GM19099 (cell line): ENCODE results near the gene EFCAB11.

Source experiments
- POLR2A ChIP-seq: IDR thresholded peaks from 3 replicates; pipeline ENCODE4 v1.6.1; 2011; ENCODE audit warnings: low read depth; ENCODE audit not compliant: insufficient read length; ENCODE audit errors: extremely low read depth

EFCAB11 gene

DNA sequence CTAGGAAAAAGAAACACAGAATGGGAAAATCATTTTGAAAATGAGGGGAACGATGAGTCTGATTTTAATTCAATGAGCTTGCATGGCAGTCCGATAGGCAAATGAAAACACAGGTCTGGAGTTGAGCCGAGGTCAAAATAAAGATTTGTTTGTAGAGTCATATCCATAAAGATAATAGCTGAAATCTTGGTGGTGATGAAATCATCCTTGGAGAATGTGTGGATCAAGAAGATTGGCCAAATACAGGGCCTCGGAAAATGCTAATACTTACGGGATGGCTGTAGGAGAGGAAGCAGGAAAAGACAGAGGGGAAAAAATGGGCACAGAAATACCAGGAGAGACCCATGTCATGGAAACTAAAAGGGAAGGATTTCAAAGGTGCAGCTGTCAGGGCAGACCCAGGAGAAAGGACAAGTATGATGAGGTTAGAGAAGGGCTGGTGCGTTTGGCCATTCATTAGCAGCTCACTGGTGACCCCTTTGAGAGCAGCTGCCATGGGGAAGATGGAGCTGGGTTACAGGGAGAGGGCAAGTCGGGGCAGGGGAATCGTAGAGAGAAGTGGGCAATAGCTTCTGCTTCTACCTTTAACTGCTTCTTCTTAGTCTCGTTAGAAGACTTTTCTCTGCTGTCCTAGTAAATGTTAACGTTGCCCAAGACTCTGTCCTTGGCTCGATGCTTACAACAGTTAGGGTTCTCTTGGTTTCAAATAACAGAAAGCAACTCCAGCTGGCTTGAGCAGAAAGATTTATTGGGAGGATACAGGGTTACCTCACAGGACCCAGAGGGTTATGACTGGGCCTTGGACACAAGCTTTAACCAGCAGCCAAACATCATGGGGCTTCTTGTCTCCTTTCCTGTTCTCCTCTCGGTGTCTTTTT, 161.8 kb downstream of the EFCAB11 start:
- no peak for TF ChIP-seq POLR2A

DNA sequence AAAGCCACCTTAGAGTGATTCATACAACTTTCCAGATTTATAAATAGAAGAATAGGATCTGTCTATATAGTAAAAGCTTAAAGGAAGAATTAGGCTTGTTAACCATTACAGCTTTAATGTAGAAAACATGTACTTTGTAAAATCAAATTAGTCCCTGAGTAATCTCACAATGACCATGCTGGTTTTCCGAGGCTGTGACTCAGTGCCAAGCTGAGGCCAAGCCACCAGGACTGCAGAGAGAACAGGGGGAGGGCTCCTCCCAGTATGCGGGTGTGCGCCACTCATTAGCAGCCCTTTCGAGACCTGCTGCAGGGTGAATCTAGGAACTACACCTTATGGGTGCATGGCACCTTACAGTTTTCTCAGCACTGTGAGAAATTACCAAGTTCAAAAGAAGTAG, 167.0 kb downstream of the EFCAB11 start:
- no peak for TF ChIP-seq POLR2A

DNA sequence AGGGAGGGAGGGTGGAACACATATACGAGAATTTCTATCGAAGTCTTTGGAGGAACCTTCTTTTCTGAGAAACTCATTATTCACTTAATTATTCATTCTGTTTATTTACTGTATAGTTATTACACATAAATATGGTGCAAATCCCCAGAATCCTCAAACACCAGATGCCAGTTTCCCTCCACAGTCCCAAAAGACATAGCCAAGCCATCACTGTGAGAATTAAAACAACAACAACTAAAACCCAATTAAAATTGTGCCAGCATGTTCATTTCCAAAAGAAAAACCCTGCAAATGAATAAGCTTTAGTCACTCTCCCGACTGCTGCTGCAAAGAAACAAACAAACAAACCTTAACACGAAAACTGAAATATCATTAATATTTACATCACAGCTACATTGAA, 173.5 kb downstream of the EFCAB11 start:
- TF ChIP-seq POLR2A = no peak

DNA sequence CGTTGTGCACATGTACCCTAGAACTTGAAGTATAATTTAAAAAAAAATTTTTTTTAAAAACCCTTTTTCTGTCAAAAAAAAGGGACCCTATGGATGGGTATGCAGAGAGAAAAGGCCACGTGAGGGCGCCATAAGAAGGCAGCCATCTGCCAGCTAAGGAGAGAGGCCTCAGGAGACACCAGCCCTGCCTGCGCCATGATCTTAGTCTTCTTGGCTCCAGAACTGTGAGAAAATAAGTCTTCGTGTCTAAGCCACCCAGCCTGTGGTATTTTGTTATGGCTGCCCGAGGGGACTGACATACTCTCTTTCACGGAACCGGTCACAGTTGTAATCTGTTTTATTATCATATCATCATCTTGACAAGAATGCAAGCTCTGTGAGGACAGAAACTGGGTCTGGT, 174.8 kb downstream of the EFCAB11 start:
- TF ChIP-seq POLR2A = no peak

DNA sequence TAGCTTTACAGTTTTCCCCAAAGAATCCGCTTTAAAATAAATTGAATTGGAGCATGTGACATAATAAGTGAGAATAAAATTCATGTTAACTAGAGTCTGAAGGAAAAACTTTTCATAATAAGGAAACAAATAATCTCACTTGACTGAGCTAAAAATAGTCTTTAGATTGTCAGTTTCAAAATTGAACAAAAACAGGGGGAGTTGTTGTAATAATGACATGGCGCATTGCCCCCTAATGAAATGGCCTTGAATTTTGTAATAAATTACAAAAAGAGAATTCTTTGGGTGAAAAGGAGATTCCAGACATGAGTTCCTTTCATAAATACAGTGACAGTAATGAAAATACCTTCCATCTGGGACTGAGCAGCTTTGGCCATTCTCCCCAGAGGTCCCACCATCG, 178.6 kb downstream of the EFCAB11 start:
- no peak for TF ChIP-seq POLR2A

DNA sequence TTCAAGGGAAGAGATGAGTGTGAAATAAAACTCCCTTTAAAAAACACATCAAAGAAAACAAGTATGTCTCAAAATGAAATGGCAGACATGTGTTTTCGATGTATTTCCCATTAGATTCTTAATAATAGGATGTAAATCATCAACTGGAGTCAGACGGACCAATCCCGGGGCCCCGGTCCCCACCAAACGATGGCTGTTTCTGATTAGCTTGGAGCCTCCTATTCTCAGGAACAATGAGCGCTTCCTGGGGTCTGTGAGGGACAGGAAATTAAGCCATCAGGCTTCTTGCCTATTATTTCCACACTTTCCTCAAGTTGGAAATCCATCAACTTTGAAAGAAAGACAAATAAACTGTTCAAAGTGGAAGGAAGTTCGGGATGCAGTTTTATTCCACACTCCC, 179.4 kb downstream of the EFCAB11 start:
- no peak for TF ChIP-seq POLR2A

DNA sequence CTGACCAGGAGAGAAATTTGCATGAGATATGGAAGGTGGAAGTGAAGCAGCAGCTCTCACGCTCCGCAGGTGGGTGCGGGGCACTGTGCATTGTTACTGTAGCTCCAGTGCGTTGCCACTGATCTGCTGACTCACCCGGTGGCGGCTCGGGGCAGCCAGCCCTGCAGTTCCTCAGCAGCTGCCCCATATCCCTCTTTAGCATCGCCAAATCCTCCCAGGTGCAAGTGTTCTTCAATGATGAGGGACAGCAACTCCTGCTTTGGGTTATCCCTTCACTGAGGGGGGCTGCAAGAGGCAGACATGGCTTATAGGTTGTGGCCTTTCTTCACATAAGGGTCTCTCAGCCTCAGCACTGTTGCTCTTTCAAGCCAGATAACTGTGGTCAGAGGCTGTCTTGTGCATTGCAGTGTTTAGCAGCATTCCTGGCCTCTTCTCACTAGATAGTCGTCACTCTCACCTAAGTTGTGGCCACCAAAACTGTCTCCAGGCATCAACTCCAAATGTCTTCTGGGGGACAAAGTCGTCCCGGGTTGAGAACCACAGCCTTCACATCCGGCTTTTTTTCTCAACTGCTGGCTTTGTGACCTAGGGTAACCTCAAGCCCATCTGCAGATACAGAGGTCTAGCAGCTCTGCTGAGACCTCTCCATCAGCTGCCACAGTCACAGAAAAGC, 180.8 kb downstream of the EFCAB11 start:
- TF ChIP-seq POLR2A = no peak

DNA sequence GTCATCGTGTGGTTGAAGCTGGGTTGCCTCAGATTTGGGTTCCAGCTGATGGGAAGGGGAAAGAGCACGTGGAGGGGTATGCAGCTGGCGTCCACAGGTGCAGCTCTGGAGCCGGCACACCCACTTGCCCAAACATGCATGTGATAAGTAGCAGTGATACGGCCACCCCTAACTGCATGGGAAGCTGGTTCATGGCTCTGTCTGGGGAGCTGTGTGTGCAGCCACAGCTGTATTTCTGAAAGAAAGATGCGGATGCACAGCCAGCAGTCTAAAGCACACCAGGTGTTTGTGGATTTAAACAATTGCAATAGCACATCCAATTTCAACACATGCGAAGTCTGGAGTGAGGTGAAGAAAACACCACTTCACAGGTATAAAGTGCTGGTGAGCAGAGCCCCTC, 181.4 kb downstream of the EFCAB11 start:
- no peak for TF ChIP-seq POLR2A

DNA sequence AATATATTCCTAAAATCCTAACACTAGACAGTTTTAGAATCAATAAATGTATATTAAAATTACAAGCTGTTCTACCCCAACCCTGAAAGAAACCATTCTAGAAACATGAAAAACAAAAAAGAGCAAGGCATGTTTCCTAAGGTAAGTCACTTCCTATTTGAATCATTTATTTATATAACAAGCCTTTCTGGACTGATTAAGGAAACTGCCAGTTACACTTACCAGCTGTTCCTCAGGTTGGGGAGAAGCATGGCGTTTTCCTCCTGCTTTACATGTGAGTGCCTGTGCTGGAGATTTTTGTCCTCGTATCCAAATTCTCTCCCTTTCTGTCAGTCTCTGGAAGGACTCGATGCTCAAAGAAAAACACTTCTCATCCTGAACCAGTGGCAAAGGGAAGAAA, 183.3 kb downstream of the EFCAB11 start:
- no peak for TF ChIP-seq POLR2A

DNA sequence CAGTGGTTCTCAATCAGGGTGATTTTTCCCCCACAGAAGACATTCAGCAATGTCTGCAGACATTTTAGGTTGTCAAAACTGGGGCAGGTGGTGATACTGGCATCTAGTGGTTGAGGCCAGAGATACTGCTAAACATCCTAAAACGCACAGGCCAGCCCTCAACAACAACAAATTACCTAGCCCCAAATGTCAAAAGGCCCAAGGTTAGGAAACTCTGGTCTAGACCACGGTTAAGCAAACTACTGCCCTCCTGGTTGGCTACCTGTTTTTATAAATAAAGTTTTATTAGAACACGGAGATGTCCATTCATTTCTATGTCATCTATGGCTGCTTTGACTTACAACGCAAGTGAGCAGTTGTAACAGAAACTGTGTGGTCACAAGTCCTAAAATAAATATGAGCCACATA, 186.7 kb downstream of the EFCAB11 start:
- no peak for TF ChIP-seq POLR2A

DNA sequence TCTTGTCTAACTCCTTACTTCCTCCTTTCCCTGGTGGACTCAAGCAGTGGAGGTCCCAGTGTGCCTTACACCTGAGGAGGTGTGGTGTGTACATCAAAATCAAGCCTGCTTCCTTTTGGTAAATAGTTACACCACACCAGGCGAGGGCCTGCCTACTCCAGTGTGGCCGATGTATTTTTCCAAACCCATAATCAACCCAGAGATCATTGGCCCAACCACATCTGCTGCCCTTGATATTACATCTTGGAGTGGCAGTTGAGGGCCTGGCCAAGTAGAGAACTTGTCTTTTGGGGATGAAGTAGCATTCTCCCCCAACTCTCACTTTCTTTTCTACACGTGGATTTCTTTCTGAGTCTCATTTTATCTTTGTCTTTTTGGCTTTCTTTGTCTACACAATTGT, 187.4 kb downstream of the EFCAB11 start:
- TF ChIP-seq POLR2A = no peak

DNA sequence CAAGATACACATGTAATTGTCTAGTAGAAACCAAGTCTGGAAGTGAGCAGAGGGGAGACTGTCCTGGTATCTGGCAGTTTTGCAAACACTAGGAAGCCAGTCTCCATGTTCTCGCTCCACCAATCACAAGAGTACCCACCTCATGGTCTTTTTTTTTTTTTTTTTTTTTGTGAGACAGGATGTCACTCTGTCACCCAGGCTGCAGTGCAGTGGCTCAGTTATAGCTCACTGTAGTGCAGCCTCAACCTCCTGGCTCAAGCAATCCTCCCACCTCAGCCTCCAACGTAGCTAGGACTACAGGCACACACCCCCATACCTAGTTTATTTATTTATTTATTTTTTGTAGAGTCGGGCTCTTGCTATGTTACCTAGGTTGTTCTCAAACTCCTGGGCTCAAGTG, 189.2 kb downstream of the EFCAB11 start:
- TF ChIP-seq POLR2A = no peak

DNA sequence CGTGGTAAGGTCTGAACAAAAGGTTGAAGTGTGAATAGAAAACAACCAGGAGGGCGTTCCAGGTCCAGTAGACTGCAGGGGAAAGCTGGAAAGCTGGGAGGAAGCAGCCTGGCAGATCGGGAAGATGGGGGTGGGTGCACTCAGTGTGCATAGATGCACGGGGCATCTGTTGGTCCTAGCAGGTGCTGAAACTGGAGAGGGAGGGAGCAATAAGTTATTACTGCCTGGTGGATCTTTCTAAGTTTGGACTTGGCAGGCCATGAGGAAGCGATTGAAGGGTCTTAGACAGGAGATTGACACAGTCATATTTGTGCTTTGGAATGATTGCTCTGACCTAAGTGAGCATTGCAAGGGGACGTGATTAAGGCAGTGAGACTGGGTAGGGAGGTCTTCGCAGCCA, 194.4 kb downstream of the EFCAB11 start:
- no peak for TF ChIP-seq POLR2A

DNA sequence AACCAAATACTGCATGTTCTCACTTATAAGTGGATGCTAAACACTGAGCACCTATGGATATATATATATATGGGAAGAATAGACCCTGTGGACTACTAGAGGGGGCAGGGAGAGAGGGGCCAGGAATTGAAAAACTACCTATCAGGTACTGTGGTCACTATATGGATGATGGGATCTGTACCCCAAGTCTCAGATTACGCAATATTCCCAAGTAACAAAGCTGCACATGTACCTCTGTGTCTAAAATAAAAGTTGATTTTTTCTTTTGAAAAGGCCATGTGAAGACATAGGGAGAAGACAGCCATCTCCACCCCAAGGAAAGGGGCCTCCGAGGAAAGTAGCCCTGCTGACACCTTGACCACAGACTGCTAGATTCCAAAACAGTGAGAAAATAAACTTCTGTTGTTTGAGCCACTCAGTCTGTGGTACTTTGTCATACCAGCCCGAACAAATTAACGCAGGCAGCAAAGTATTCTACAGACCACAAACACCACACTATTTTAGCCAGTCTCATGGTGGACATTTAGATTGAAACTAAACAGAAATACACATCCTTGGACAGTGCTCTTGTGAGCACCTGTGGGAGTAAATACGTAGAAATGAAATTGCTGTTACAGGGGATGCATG, 197.1 kb downstream of the EFCAB11 start:
- no peak for TF ChIP-seq POLR2A

DNA sequence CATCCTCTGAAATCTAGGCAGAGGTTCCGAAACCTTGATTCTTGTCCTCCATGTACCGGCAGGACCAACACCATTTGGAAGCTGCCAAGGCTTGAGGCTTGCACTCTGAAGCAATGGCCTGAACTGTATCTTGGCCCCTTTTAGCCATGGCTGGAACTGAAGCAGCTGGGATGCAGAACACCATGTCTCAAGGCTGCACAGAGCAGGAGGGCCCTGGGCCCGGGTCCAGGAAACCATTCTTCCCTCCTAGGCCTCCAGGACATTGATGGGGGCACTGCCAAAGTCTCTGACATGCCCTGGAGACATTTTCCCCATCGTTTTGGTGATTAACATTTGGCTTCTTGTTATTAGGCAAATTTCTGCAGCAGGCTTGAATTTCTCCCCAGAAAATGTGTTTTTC, 198.7 kb downstream of the EFCAB11 start:
- no peak for TF ChIP-seq POLR2A
